Calu3 (cell line): ENCODE data around the gene NDUFB2. TPM values are rescaled to one million over a fixed set of nuclear protein-coding genes. Genes with fewer than 3 reads are reported as not detected.
"Not testable (repeated sequence)": the region's sequence is repeated elsewhere in the genome, so short reads cannot be mapped to it uniquely, and the experiment has no call there.

ENCODE experiments used
- BruUV-seq: library from RNA; stranded (reverse); fragments of 400-500 nt; replicated peaks from 2 replicates; lab custom pipeline; 2021; lab: Mats Ljungman, UMichigan
- CTCF ChIA-PET: fragments of 300-600 bp; sonication (Branson Sonifier 250); formaldehyde crosslinking; loops from one replicate; lab custom pipeline; 2022; ENCODE audit warnings: antibody characterized with exemption; lab: Charles Lee
- DNase-seq: peaks from one replicate; pipeline ENCODE4 v3.0.0; 2022
- H3K27ac Mint-ChIP-seq: one replicate; pipeline ENCODE4 v1.8.0; 2022; ENCODE audit warnings: mixed read lengths; ENCODE audit not compliant: unreplicated experiment
- H3K27me3 Mint-ChIP-seq: one replicate; pipeline ENCODE4 v1.8.0; 2022; ENCODE audit warnings: mixed read lengths; ENCODE audit not compliant: unreplicated experiment
- H3K36me3 Mint-ChIP-seq: one replicate; pipeline ENCODE4 v1.8.0; 2022; ENCODE audit warnings: mild to moderate bottlenecking, moderate library complexity, mixed read lengths; ENCODE audit not compliant: insufficient read depth, unreplicated experiment
- H3K4me1 Mint-ChIP-seq: one replicate; pipeline ENCODE4 v1.8.0; 2022; ENCODE audit warnings: mild to moderate bottlenecking, low read depth, mixed read lengths; ENCODE audit not compliant: unreplicated experiment
- H3K4me3 Mint-ChIP-seq: one replicate; pipeline ENCODE4 v1.8.0; 2022; ENCODE audit warnings: mild to moderate bottlenecking, low read depth, moderate library complexity, mixed read lengths; ENCODE audit not compliant: unreplicated experiment
- H3K9me3 Mint-ChIP-seq: one replicate; pipeline ENCODE4 v1.8.0; 2022; ENCODE audit warnings: low read depth, mixed read lengths; ENCODE audit not compliant: unreplicated experiment
- CTCF ChIP-seq: fragments of 200-600 bp; IDR thresholded peaks from one replicate; pipeline ENCODE4 v1.8.0; 2022; ENCODE audit warnings: antibody characterized with exemption; ENCODE audit not compliant: unreplicated experiment
- intact Hi-C: fragments of 100-400 bp; cut with micrococcal nuclease; formaldehyde crosslinking; loops from one replicate; pipeline ENCODE4 v1.10.0; 2022; ENCODE audit not compliant: unreplicated experiment
- total RNA-seq: library from RNA; stranded (reverse); gene quantifications from 2 replicates; pipeline ENCODE4 v1.2.3, GENCODE V29; 2022

The NDUFB2 gene
- total RNA-seq, 1 experiment from 2014 or later, result 128 TPM

- Mint-ChIP-seq H3K4me3 (no peak overlapping the region), H3K27ac (no peak overlapping the region), H3K36me3 (peaks cover 23% of the 10 kb centered on the region), H3K4me1 (peaks cover 11% of the 10 kb centered on the region), H3K9me3 (no peaks in the 10 kb centered on the region), H3K27me3 (no peaks in the 10 kb centered on the region)
- no TSS peak for BruUV-seq
- TF ChIP-seq CTCF, result no peak
- CTCF ChIA-PET, result interaction anchor here (1.7 kb wide), 1 partner anchor 10 kb away, joined by 5 read pairs; no protein-coding TSS in a partner anchor
- intact Hi-C loops, result no loop called here
- no peak for DNase-seq
Measured at GRCh38 chr7:140676306-140676705, 20.2 kb upstream of the NDUFB2 start.

GRCh38 chr7:140676956-140677355, 19.6 kb upstream of the NDUFB2 start:
- Mint-ChIP-seq H3K4me1 (peaks cover 11% of the 10 kb centered on the region), H3K36me3 (peaks cover 21% of the 10 kb centered on the region)
- DNase-seq, intact Hi-C loops, H3K9me3 Mint-ChIP-seq, BruUV-seq, CTCF ChIA-PET, H3K27me3 Mint-ChIP-seq, H3K27ac Mint-ChIP-seq, H3K4me3 Mint-ChIP-seq: not testable (repeated sequence)

- Mint-ChIP-seq H3K9me3 (no peaks in the 10 kb centered on the region), H3K27ac (no peak overlapping the region), H3K27me3 (no peaks in the 10 kb centered on the region), H3K36me3 (peaks cover 16% of the 10 kb centered on the region), H3K4me3 (no peak overlapping the region), H3K4me1 (peaks cover 11% of the 10 kb centered on the region)
- no TSS peak for BruUV-seq
- intact Hi-C loops, result no loop called here
- CTCF ChIA-PET, result interaction anchor here (0.7 kb wide), 1 partner anchor 9 kb away, joined by 3 read pairs; no protein-coding TSS in a partner anchor
- no peak for TF ChIP-seq CTCF
- no peak for DNase-seq
Measured at GRCh38 chr7:140677496-140677895, 19.0 kb upstream of the NDUFB2 start.

- intact Hi-C loops, result no loop called here
- DNase-seq, result no peak
- Mint-ChIP-seq H3K9me3 (no peaks in the 10 kb centered on the region), H3K36me3 (peaks cover 12% of the 10 kb centered on the region), H3K4me1 (peaks cover 11% of the 10 kb centered on the region), H3K27ac (no peak overlapping the region), H3K27me3 (no peaks in the 10 kb centered on the region), H3K4me3 (no peak overlapping the region)
- no TSS peak for BruUV-seq
- CTCF ChIA-PET, result interaction anchor here (0.7 kb wide), 1 partner anchor 10 kb away, joined by 3 read pairs; no protein-coding TSS in a partner anchor
- TF ChIP-seq CTCF, result no peak
Measured at GRCh38 chr7:140678081-140678815, 18.3 kb upstream of the NDUFB2 start.

GRCh38 chr7:140678816-140679130, 17.7 kb upstream of the NDUFB2 start:
- Mint-ChIP-seq H3K4me3 (no peak overlapping the region), H3K4me1 (peaks cover 9% of the 10 kb centered on the region), H3K27me3 (no peaks in the 10 kb centered on the region), H3K9me3 (no peaks in the 10 kb centered on the region), H3K36me3 (peaks cover 11% of the 10 kb centered on the region), H3K27ac (no peak overlapping the region)
- no TSS peak for BruUV-seq
- no peak for DNase-seq
- intact Hi-C loops, result no loop called here
- no peak for TF ChIP-seq CTCF
- CTCF ChIA-PET, result no interaction called here
